Measurements from ENCODE around the gene JAG1. TPM values are rescaled to one million over a fixed set of nuclear protein-coding genes. Genes with fewer than 3 reads are reported as not detected.

JAG1 gene
- total RNA-seq, 2 donors from 2014 or later = 66.5 to 102 TPM

GRCh38 chr20:10640897-10641296, 32.9 kb downstream of the JAG1 start:
- peaks cover 33% of the 10 kb centered on the region for H3K36me3 ChIP-seq
- no peak overlapping the region for H3K27ac ChIP-seq
- intact Hi-C loops (cut with DNase I) = no loop called here
- no peak overlapping the region for H3K4me3 ChIP-seq
- no peak for DNase-seq
- no peak for TF ChIP-seq CTCF (IDR thresholded peaks at IDR 0.05)
- H3K27me3 ChIP-seq = no peaks in the 10 kb centered on the region
- H3K4me1 ChIP-seq = peaks cover 8% of the 10 kb centered on the region
- no peaks in the 10 kb centered on the region for H3K9me3 ChIP-seq
- no peak overlapping the region for H3K9ac ChIP-seq (ENCODE audit: low read depth in 2 of 2, low read length in 2 of 2)

DNA sequence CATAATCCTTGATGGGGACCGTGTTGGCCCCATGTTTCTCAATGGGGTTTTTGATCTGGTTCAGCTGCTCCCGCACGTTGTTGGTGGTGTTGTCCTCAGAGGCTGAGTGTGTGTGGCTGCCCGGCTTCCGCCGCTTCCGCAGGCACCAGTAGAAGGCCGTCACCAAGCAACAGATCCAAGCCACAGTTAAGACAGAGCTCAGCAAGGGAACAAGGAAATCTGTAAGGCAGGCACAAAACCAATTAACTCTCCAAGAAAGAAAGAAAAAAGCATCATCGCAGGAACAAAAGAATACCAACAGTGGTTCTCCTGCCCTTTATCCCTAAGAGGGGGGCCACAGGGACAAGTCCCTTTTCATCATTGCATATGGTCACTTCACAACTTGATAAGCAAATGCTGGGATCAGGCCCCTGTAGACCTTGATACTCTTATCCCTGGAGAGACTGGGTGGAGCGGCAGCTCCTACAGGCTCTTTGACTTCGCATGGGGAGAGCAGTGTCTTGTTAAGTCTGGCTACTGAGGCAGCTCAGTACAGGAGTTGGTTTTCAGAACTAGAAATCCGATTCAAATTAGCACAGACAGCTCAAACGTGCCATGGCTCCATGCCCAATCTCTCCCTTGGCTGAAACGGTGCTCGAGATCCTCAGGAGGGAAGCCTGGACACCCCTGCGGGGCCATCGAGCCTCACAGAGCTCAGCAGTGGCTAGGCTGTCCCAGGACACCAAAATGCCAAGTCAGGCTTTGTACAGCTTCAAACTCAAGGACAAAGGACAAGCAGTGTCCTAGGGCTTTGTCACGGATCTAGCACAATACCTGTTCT, 33.9 kb downstream of the JAG1 start:
- no peaks in the 10 kb centered on the region for H3K9me3 ChIP-seq
- peaks cover 33% of the 10 kb centered on the region for H3K36me3 ChIP-seq
- H3K4me3 ChIP-seq = no peak overlapping the region
- no peak overlapping the region for H3K9ac ChIP-seq (ENCODE audit: low read depth in 2 of 2, low read length in 2 of 2)
- peak overlapping the region; percentile 13 for H3K27ac ChIP-seq
- intact Hi-C loops (cut with DNase I) = no loop called here
- H3K4me1 ChIP-seq = peaks cover 8% of the 10 kb centered on the region
- no peak for TF ChIP-seq CTCF (IDR thresholded peaks at IDR 0.05)
- no peak for DNase-seq
- no peaks in the 10 kb centered on the region for H3K27me3 ChIP-seq

GRCh38 chr20:10639077-10639736, 34.6 kb downstream of the JAG1 start:
- no peak for TF ChIP-seq CTCF (IDR thresholded peaks at IDR 0.05)

GRCh38 chr20:10637563-10637962, 36.2 kb downstream of the JAG1 start:
- Histone ChIP-seq H3K36me3 (peaks cover 24% of the 10 kb centered on the region), H3K27ac (peak overlapping the region; percentile 21), H3K4me3 (no peak overlapping the region), H3K27me3 (no peaks in the 10 kb centered on the region), H3K4me1 (peaks cover 8% of the 10 kb centered on the region), H3K9ac (ENCODE audit: low read depth in 2 of 2, low read length in 2 of 2) (no peak overlapping the region), H3K9me3 (no peaks in the 10 kb centered on the region)
- intact Hi-C loops (cut with DNase I) = no loop called here
- DNase-seq = no peak
- no peak for TF ChIP-seq CTCF (IDR thresholded peaks at IDR 0.05)

More at GRCh38 chr20:10639077-10639736, 34.6 kb downstream of the JAG1 start:
- H3K4me1 ChIP-seq = peaks cover 8% of the 10 kb centered on the region
- H3K36me3 ChIP-seq = peaks cover 33% of the 10 kb centered on the region
- no peak overlapping the region for H3K27ac ChIP-seq
- H3K27me3 ChIP-seq = no peaks in the 10 kb centered on the region
- H3K9ac ChIP-seq (ENCODE audit: low read depth in 2 of 2, low read length in 2 of 2) = no peak overlapping the region
- intact Hi-C loops (cut with DNase I) = no loop called here
- no peak for DNase-seq
- no peaks in the 10 kb centered on the region for H3K9me3 ChIP-seq
- no peak overlapping the region for H3K4me3 ChIP-seq

DNA sequence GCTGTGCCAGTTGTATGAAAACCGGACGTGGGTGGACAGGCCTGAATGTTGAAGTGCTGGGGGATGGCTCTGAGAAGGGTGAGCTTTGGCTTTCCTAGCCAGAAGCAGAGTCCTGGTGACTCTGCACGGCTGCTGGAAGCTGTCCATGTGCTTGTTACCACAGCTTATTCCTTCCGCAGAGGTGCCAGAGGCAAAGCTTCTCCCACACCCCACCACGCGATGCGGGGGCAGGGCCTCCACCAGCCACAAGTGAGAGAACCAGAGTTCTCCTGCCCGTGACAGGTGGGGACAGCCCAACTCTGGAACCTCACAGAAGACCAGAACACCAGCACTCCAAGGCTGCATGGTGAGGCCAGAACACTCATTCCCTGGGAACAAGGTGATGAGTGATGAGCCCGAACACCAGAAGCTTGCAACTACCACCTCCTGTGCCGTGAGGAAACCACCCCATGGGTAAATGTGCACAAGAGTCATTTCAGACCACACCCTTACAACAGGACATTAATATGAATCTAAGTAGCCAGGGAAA, 36.7 kb downstream of the JAG1 start:
- Histone ChIP-seq H3K27me3 (no peaks in the 10 kb centered on the region), H3K9ac (ENCODE audit: low read depth in 2 of 2, low read length in 2 of 2) (no peak overlapping the region), H3K9me3 (no peaks in the 10 kb centered on the region), H3K4me3 (no peak overlapping the region), H3K4me1 (peaks cover 8% of the 10 kb centered on the region), H3K36me3 (peaks cover 21% of the 10 kb centered on the region), H3K27ac (peak overlapping the region; percentile 21)
- DNase-seq = no peak
- intact Hi-C loops (cut with DNase I) = no loop called here
- TF ChIP-seq CTCF (IDR thresholded peaks at IDR 0.05) = no peak

All from colonic mucosa (tissue), 4 donors.